Spleen (tissue), 11 donors: ENCODE data around the gene ZNF543. TPM values are rescaled to one million over a fixed set of nuclear protein-coding genes. Genes with fewer than 3 reads are reported as not detected.

Experiments used
- DNase-seq: peaks from one replicate; pipeline ENCODE4 v3.0.0-alpha.2; 2020
- H3K27ac ChIP-seq, 8 donors: fragments of 200-600 bp; sonication (generic) in 7 of 8; 1 replicate in 4 of 8; 2 replicates in 4 of 8; pipeline versions ENCODE4 v1.5.0 to v1.8.0; 2016 to 2021; ENCODE audit warnings: inconsistent platforms in 4 of 8, mild to moderate bottlenecking in 4 of 8, moderate library complexity in 1 of 8
- H3K27me3 ChIP-seq, 7 donors: fragments of 200-600 bp; sonication (generic) in 6 of 7; replicated peaks in 1 of 7; 1 replicate in 4 of 7; 2 replicates in 3 of 7; pipeline versions ENCODE4 v1.5.0 to v1.8.0; 2016 to 2021; ENCODE audit warnings: inconsistent platforms in 3 of 7, mild to moderate bottlenecking in 1 of 7
- H3K36me3 ChIP-seq, 6 donors: fragments of 200-600 bp; sonication (generic) in 5 of 6; 1 replicate in 4 of 6; 2 replicates in 2 of 6; pipeline versions ENCODE4 v1.5.0 to v1.8.0; 2016 to 2021; ENCODE audit warnings: inconsistent platforms in 2 of 6
- H3K4me1 ChIP-seq, 6 donors: fragments of 200-600 bp; sonication (generic) in 5 of 6; 1 replicate in 3 of 6; 2 replicates in 3 of 6; pipeline versions ENCODE4 v1.5.0 to v1.8.0; 2016 to 2021; ENCODE audit warnings: inconsistent platforms in 3 of 6
- H3K4me3 ChIP-seq, 8 donors: fragments of 200-600 bp; sonication (generic) in 7 of 8; 1 replicate in 4 of 8; 2 replicates in 4 of 8; pipeline versions ENCODE4 v1.5.0 to v1.8.0; 2016 to 2021; ENCODE audit warnings: inconsistent platforms in 4 of 8, mild to moderate bottlenecking in 4 of 8, moderate library complexity in 2 of 8
- H3K9me3 ChIP-seq, 8 donors: fragments of 200-600 bp; sonication (generic) in 7 of 8; 1 replicate in 4 of 8; 2 replicates in 4 of 8; pipeline versions ENCODE4 v1.5.0 to v1.8.0; 2016 to 2021; ENCODE audit warnings: inconsistent platforms in 4 of 8
- CTCF ChIP-seq, 11 experiments: fragments of 200-600 bp in 7 of 11; fragments of 450-650 bp in 4 of 11; sonication (generic) in 4 of 11; IDR thresholded peaks in 8 of 11; conservative IDR thresholded peaks in 3 of 11; 1 replicate in 7 of 11; 2 replicates in 4 of 11; pipeline versions ENCODE4 v1.4.0 to v1.8.0; 2016 to 2021; ENCODE audit warnings: antibody characterized with exemption in 11 of 11, inconsistent platforms in 4 of 11, mild to moderate bottlenecking in 1 of 11
- POLR2A ChIP-seq, 3 donors: fragments of 450-650 bp; IDR thresholded peaks; one replicate each; pipeline ENCODE4 v1.5.1; 2017; ENCODE audit warnings: antibody characterized with exemption in 3 of 3, mild to moderate bottlenecking in 1 of 3
- POLR2AphosphoS5 ChIP-seq, 3 donors: sonication (generic); formaldehyde crosslinking; IDR thresholded peaks; one replicate each; pipeline ENCODE4 v1.5.1; 2017; ENCODE audit warnings: antibody characterized with exemption in 3 of 3
- WGBS, 5 donors: extraction: QIAGEN DNeasy Blood & Tissue Kit in 3 of 5; methylation state at CpG; one replicate each; pipeline versions ENCODE4 v1.1.5 to v1.1.7; 2013 to 2018; 5-methylcytosine and 5-hydroxymethylcytosine counted together
- intact Hi-C: fragments of 100-400 bp; cut with DNase I; formaldehyde crosslinking; loops from one replicate; pipeline ENCODE4 v1.15.0; 2023; ENCODE audit warnings: low total_unique reads
- polyA plus RNA-seq, 3 donors: library from polyadenylated mRNA; stranded (reverse); fragments of 200-250 nt; gene quantifications; one replicate each; pipeline ENCODE4 v1.2.1, GENCODE V29; 2013
- total RNA-seq, 7 donors: library from RNA; depleted of rRNA in 3 of 7; stranded (reverse); fragments of >200 nt in 3 of 7; fragmentation: NEBNext Ultra II Directional in 4 of 7; extraction: Animal tissue kit (Norgen Biotek cat#: 25700) in 4 of 7; gene quantifications; one replicate each; pipeline versions ENCODE4 v1.1.0 to v1.2.1, GENCODE V29; 2016 to 2021
- donor health status: healthy with polysubstance abuse.
- donor health status: DM: no; HTN: no; CAD: no; lungs with moderate emphysema.
- donor health status: DM: no; HTN: no; CAD: no.
- donor health status: Bipolar disorder and iron deficiency.
- donor health status: healthy.
- donor health status: DM: no; HTN: no; CAD: no.
- donor health status: DM: yes; HTN: yes; CAD: no.

The ZNF543 gene
- total and polyA plus RNA-seq, 10 donors, result 1.6 to 16.9 (median 12.1) TPM

DNA sequence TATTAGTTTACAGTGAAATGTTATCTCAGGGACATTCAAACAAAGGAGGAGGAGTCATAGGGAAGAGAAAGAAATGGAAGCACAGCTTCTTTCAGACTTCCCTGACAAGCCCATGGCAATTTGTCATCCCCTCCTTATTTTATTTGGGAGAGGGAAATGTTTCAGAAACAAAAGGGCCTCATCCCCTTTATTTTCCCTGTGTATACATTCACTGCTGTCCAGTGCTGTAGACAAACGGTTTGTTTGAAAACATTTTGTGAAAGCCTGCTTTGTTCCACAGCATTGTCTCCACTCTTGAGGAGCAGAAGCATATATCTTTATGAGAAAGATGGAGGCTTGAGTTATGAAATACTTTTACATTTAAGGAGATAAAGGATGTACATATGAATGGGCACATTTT lies 27.7 kb upstream of the ZNF543 start:
- Histone ChIP-seq H3K4me1 (peaks cover 0 to 8% (median 2%) of the 10 kb centered on the region in 6 donors), H3K36me3 (peaks cover 11 to 100% (median 85%) of the 10 kb centered on the region in 6 donors), H3K27ac (no peak overlapping the region), H3K27me3 (no peaks in the 10 kb centered on the region), H3K9me3 (peaks cover 0 to 68% (median 57%) of the 10 kb centered on the region in 8 donors), H3K4me3 (no peak overlapping the region)
- WGBS, 5 donors, result 88 to 94% (median 91%) methylated on average over 1 of the region's 1 CpG
- DNase-seq, result no peak
- intact Hi-C loops, result no loop called here
- TF ChIP-seq CTCF (IDR thresholded peaks at IDR 0.05 in 8 of 11, conservative IDR thresholded peaks at IDR 0.05 in 3 of 11), result no peak

GRCh38 chr19:57293719-57294118 lies 26.6 kb upstream of the ZNF543 start:
- WGBS, 5 donors, result 95 to 100% (median 100%) methylated on average over 1 of the region's 1 CpG
- Histone ChIP-seq H3K27me3 (no peaks in the 10 kb centered on the region), H3K9me3 (peaks cover 0 to 68% (median 57%) of the 10 kb centered on the region in 8 donors), H3K4me1 (no peaks in the 10 kb centered on the region), H3K36me3 (peaks cover 11 to 100% (median 78%) of the 10 kb centered on the region in 6 donors), H3K4me3 (no peak overlapping the region), H3K27ac (no peak overlapping the region)
- TF ChIP-seq POLR2AphosphoS5 (IDR thresholded peaks at IDR 0.05), result no peak
- TF ChIP-seq CTCF (IDR thresholded peaks at IDR 0.05 in 8 of 11, conservative IDR thresholded peaks at IDR 0.05 in 3 of 11), result no peak
- TF ChIP-seq POLR2A (IDR thresholded peaks at IDR 0.05), result no peak
- intact Hi-C loops, result no loop called here
- no peak for DNase-seq

DNA sequence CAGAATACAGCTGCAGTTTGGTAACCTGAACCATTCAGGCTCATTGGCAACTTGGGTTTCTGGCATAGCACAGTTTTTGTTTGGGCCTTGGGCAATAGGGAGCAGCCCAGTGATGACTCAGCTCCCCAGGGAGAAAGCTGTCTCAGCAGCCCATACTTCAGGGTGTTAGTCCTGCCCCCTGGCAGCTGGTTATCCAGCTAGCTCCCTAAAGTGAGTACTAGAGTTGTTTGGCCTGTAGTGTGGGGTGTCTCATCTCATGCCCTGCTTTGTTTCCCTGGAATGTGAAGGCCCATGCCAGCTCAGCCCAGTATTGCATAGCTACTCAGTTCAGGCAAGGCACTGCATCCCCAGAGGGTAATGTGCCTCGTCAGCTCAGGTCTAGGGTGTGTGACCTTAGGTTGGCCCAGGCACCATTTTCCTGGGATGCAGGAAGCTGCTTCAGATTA lies 18.2 kb upstream of the ZNF543 start:
- Histone ChIP-seq H3K4me3 (no peak overlapping the region), H3K27ac (peak overlapping the region in 1 of 8 donors; percentile 8), H3K27me3 (no peaks in the 10 kb centered on the region), H3K36me3 (peaks cover 0 to 86% (median 30%) of the 10 kb centered on the region in 6 donors), H3K4me1 (peaks cover 0 to 3% (median 0%) of the 10 kb centered on the region in 6 donors), H3K9me3 (peaks cover 0 to 5% (median 0%) of the 10 kb centered on the region in 8 donors)
- no peak for TF ChIP-seq CTCF (IDR thresholded peaks at IDR 0.05 in 8 of 11, conservative IDR thresholded peaks at IDR 0.05 in 3 of 11)
- no peak for TF ChIP-seq POLR2AphosphoS5 (IDR thresholded peaks at IDR 0.05)
- TF ChIP-seq POLR2A (IDR thresholded peaks at IDR 0.05), result no peak
- intact Hi-C loops, result no loop called here
- 83 to 100% (median 86%) methylated on average over 1 of the region's 1 CpG for WGBS, 5 donors
- DNase-seq, result no peak

DNA sequence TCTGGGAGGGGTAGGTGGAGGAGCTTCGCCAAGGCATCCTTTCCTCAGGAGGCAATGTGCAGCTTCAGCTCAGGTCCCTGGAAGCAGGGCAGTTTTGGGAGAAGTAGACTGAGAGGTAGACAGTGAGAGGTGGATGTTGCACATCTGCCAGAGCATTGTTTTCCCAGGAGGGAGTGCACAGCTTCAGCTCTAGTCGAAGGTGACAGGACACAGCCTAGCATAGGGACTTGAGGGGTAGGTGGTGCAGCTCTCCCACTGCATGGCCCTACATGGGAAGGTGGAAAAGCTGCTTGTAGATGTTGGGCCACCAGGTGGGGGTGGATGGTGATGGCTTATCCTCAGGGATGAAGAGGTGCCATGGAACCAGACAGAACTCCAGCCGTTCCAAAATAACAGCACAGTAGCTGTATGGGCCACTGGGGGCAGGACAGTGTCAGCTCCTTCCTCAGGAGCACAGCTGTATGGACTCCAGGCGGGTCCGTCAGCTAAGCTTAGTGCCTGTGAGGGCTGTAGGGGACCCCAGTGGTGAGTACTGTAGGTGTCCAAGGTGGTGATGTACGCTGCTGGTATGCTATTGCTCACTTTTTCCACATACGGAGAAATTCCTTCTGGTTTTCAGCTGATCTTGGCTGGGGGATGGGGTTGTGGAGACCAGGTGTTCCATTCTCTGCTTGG lies 17.4 kb upstream of the ZNF543 start:
- H3K4me3 ChIP-seq, result no peak overlapping the region
- DNase-seq, result no peak
- WGBS, 5 donors, result 82 to 98% (median 93%) methylated on average over 7 of the region's 7 CpGs
- intact Hi-C loops, result no loop called here
- TF ChIP-seq POLR2A (IDR thresholded peaks at IDR 0.05), result no peak
- no peak for TF ChIP-seq POLR2AphosphoS5 (IDR thresholded peaks at IDR 0.05)
- no peak for TF ChIP-seq CTCF (IDR thresholded peaks at IDR 0.05 in 8 of 11, conservative IDR thresholded peaks at IDR 0.05 in 3 of 11)
- peaks cover 0 to 5% (median 0%) of the 10 kb centered on the region in 8 donors for H3K9me3 ChIP-seq
- H3K27ac ChIP-seq, result no peak overlapping the region
- H3K27me3 ChIP-seq, result no peaks in the 10 kb centered on the region
- H3K36me3 ChIP-seq, result peaks cover 0 to 78% (median 27%) of the 10 kb centered on the region in 6 donors
- H3K4me1 ChIP-seq, result peaks cover 0 to 3% (median 0%) of the 10 kb centered on the region in 6 donors
